Islet precursor cell (in vitro differentiated cells): Measurements from ENCODE around the gene ARHGEF40.
A peak's percentile ranks its signal among the peaks of the same experiment; 100 is the strongest.
"Not testable (repeated sequence)": the region's sequence is repeated elsewhere in the genome, so short reads cannot be mapped to it uniquely, and the experiment has no call there.

Experiments used
- DNase-seq: peaks from one replicate; pipeline ENCODE4 v3.0.0-alpha.2; 2018

Gene ARHGEF40

DNA sequence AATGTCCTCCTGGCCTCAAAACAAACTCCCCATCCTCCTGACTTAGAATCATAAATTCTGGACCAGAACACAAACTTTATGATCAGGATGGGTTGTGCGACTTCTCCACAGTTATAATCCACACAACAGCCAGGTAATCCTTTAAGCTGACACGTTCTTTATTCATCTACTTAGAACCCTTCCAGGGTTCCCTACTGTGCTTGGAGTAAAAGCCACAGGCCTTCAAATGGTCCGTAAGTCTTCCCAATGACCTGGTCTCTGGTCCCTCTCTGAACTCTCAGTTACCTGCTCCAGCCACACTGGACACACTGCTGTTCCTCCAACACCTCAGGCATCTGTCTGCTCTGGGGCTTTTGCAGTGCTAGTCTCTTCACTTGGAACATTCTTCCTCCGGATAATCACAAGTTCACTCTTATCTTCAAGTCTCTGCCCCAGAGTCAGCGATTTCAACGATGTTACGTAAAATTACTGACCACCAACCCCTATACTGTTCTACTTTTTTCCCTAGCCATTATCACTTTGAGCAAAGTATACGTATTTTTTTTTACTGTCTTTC lies 29.7 kb upstream of the ARHGEF40 start:
- DNase-seq, result no peak

GRCh38 chr14:21040941-21041340 lies 29.2 kb upstream of the ARHGEF40 start:
- not testable (repeated sequence) for DNase-seq

DNA sequence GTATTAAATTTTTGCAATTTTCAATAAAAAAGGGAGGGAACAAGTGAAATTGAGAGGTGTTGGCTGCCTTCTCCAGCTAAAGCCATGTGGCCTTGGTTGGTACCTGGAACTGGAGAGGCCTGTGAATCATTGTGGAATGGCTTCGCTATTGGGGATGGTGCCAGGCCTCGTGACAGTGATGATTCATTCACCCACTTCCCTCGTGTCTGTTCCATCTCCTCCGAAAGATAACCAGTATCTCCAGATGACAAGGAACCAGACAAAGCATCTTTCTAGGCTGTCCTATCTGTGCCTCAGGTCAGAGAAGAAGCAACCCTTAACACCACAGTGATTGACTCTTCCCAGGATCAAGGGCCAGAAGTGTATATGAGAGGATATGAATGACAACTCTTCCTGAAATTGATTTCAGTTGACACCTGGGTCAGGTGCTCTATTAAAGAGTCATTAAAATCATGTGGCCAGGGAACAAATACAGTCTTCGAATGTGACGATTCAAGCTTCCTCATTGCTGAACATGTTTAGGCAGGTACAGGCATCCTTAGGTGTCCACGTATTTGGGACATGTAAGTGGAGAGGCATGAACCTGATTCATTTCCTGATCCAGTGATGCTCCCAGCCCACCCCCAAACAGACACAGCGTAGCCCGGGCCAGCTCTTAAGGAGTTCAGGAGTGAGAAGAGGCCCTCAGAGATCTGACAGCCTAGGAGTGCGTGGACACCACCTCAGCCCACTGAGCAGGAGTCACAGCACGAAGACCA lies 28.2 kb upstream of the ARHGEF40 start, which contains the start of gene RNASE7:
Gene RNASE7 (plus strand): TSS at position 687 of the 758 bp plus-strand sequence. CDS start 631 bp downstream, outside the sequence.
- peak; percentile 69 for DNase-seq

DNA sequence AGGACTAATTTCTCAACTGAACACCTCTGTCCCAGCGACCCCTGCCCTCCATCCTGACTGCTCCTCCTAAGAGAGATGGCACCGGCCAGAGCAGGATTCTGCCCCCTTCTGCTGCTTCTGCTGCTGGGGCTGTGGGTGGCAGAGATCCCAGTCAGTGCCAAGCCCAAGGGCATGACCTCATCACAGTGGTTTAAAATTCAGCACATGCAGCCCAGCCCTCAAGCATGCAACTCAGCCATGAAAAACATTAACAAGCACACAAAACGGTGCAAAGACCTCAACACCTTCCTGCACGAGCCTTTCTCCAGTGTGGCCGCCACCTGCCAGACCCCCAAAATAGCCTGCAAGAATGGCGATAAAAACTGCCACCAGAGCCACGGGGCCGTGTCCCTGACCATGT lies 27.2 kb upstream of the ARHGEF40 start:
- no peak for DNase-seq

DNA sequence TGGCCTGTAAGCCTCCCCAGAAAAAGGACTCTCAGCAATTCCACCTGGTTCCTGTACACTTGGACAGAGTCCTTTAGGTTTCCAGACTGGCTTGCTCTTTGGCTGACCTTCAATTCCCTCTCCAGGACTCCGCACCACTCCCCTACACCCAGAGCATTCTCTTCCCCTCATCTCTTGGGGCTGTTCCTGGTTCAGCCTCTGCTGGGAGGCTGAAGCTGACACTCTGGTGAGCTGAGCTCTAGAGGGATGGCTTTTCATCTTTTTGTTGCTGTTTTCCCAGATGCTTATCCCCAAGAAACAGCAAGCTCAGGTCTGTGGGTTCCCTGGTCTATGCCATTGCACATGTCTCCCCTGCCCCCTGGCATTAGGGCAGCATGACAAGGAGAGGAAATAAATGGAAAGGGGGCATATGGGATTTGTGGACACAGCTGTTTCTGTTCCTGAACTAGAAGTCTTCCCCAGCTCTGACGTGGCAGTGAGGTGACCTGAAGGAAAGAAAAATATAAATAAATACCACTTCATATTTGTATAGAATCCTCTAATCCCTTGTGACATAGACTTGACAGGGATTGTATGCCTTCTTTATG lies 26.6 kb upstream of the ARHGEF40 start:
- DNase-seq, result peak; percentile 26

DNA sequence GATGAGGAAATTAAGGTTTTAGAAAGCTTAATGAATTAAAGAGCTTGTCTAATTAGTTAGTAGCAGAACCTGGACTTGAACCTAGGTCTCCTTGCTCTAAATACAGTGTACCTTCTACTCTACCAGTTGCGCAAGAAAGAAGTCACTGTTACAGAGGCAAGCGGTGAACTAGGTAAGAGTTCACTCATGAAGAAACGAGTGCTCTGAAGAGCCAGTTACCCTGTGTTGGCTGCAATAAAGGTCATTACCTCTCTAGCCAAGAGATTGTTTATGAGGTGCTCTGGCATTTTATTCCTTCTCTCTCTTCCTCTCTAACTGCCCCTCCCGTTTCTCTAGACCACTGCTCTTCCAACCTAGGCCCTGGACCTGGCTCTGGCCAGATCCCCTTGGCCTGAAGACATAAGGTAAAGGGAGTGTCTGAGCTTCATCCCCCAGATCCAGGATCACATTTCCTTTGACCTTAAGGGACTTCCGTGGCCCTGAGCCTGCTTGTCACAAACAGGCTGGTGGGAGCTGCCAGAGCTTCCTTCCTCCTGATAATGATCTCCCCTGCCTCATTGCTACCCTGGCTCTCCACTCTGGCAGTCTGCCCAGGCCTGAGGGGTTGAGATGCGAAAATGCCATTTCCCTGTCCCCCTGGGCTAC lies 26.0 kb upstream of the ARHGEF40 start:
- DNase-seq, result peak; percentile 82

- DNase-seq, result peak; percentile 9
These were observed 22.7 kb upstream of the ARHGEF40 start for GRCh38 chr14:21047378-21047781.

- peak; percentile 8 for DNase-seq
These were observed 21.5 kb upstream of the ARHGEF40 start for GRCh38 chr14:21048638-21049037.

- DNase-seq, result no peak
These were observed 20.8 kb upstream of the ARHGEF40 start for GRCh38 chr14:21049271-21049673.

DNA sequence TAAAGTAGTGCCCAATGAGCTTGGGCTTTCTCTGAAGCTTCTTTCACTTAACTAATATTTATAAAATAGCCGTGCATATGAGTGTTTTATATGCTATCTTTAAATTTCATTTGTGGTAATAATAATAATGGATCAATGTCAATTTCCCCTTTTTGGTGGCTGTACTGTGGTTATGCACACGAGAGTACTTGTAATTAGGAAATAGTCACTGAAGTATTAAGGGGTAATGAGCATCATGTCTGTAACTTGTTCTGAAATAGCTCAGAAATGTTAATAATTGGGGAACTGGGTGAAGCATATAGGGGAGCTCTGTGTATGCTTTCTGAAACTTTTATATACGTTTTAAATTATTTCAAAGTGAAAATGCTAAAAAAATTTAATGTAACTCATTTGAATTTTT lies 19.5 kb upstream of the ARHGEF40 start:
- DNase-seq, result no peak

DNA sequence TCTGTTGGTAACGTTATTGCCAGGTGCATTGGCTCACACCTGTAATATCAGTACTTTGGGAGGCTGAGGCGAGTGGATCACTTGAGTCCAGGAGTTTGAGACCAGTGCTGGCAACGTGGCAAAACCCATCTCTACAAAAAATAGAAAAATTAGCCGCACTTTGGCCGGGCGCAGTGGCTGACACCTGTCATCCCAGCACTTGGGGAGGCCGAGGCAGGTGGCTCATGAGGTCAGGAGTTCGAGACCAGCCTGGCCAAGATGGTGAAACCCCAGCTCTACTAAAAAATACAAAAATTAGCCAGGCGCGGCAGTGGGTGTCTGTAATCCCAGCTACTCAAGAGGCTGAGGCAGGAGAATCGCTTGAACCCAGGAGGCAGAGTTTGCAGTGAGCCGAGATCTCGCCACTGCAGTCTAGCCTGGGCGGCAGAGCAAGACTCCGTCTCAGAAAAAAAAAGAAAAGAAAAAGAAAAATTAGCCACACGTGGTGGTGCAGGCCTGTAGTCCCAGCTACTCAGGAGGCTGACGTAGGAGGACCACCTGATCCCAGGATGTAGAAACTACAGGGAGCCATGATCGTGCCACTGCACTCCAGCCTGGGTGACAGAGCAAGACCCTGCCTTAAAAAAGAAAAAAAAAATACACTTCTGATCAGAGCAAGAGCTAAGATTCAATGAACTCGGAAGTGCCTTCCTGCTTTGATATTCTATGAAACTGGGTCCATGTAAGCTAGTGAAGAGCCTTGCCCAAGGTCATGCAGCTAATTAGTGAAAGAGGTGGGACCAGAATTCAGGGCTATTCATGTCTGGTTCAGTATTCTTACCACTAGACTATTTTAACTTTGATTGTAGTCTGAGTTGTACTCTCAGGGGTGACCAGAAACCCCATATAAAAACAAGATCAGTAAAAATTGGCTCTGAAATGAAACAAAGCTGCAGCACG lies 16.7 kb upstream of the ARHGEF40 start:
- peak; percentile 45 for DNase-seq

- peak; percentile 41 for DNase-seq
These were observed 15.9 kb upstream of the ARHGEF40 start for GRCh38 chr14:21054123-21054767.

DNA sequence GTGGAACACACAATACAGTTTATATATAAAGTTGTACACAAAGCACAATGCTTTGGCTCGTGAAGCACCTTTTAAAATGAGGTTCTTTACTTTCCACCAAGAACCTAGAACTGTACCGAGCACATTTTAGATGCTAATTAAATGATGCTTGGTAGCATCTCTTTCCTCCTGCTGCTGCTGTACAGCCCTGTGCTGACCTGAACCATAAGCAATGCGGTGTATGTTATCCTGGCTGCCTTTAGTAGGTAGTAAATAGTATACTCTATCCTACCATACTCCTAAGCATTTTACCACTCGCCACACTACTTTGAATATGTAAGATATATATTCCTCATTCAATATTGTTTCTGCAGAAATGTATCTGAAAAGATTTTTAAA lies 15.3 kb upstream of the ARHGEF40 start:
- DNase-seq, result no peak

- peak; percentile 46 for DNase-seq
These were observed 14.5 kb upstream of the ARHGEF40 start for GRCh38 chr14:21055432-21056117.

DNA sequence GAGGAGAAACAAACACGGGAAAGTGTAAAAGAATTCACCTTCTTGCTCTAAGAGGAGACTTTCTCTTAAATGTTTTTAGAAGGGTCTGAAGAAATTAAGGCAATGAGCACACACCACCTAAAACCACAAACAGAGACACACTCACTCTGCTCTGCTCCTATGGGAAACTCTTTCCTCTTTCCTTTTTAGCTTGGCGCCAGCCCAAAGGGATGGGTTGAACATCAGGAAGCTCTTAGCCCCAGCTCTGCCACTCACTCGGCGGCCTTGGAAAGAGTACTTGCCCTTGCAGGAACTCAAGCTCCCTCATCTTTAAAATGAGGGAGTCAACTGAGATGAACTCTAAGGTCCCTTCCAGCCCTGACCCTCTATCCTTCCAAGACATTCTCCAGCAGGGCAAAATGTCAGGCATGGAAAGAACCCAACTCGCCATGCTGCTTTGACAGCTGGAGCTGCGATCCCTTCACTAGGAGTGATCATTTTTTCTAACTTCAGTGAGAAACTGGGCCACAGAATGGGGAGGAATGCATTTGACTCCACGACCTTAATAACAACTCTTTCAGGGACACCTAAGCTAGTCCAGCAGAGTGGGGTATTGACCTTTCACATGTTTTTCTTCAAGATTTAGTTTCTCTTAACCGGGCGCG lies 13.5 kb upstream of the ARHGEF40 start:
- DNase-seq, result no peak

DNA sequence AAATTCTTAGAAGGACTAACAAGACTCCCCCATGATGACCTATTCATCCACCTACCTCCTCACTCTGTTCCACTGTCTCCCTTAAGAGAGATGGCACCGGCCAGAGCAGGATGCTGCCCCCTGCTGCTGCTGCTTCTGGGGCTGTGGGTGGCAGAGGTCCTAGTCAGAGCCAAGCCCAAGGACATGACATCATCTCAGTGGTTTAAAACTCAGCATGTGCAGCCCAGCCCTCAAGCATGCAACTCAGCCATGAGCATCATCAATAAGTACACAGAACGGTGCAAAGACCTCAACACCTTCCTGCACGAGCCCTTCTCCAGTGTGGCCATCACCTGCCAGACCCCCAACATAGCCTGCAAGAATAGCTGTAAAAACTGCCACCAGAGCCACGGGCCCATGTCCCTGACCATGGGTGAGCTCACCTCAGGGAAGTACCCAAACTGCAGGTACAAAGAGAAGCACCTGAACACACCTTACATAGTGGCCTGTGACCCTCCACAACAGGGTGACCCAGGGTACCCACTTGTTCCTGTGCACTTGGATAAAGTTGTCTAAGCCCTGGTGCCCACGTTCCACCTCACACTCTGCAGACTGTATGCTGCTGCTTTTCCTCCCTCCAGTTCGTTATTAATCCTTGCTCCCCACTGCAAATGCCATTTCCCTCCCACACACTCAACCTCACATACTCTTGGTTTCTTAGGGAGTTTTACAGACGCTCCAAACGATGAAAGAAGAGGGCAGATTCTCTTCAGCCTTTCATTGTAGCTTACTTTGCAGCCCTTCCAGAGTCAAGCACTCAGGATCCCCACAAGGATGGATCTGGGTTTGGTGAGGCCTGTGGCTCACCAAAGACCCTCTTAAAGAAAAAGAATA lies 12.1 kb upstream of the ARHGEF40 start, which contains the start of gene RNASE8:
Gene RNASE8 (plus strand): TSS at position 20 of the 873 bp plus-strand sequence. CDS start 71 bp downstream, at position 91.
- DNase-seq, result no peak

DNA sequence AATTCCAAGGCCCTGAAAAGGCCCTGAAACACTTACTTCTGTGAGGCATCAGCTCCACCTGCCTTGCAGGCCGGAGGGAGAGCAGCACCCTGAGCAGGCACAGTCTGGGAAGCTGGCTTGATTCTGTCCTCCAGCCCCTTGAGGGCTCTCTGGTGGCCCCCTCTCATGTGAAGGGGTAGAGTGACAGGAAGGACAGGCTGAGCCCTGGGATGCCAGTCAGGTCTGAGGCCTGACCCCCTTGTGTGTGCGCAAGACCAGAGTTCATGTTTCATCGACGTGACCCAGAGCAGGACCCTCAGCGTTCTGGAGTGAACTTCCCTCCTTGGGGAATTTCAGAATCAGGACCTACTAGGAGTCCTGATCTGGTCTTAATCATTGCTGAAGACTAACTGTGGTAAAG lies 11.2 kb upstream of the ARHGEF40 start:
- DNase-seq, result no peak

GRCh38 chr14:21059842-21060613 lies 10.1 kb upstream of the ARHGEF40 start:
- no peak for DNase-seq
